Right kidney (tissue), 9 donors: ENCODE data around the gene KCNC4.

ENCODE experiments used
- DNase-seq: peaks from one replicate; pipeline ENCODE4 v3.0.0-alpha.2; 2016
- long read RNA-seq, 8 donors: transcript quantifications; one replicate each; lab custom pipeline, GENCODE V29; 2026

The KCNC4 gene
- long read RNA-seq, donor 1 = 0 reads
- long read RNA-seq, donor 2 = 0 reads
- long read RNA-seq, donor 3, full-length matches to known transcripts = 1 of 1 reads
- long read RNA-seq, donor 3, partial matches to known transcripts = 0 of 1 reads
- long read RNA-seq, donor 3, other reads (novel, unspliced or antisense) = 0 of 1 reads
- long read RNA-seq, donor 4 = 0 reads
- long read RNA-seq, donor 5, full-length matches to known transcripts = 2 of 2 reads
- long read RNA-seq, donor 5, partial matches to known transcripts = 0 of 2 reads
- long read RNA-seq, donor 5, other reads (novel, unspliced or antisense) = 0 of 2 reads
- long read RNA-seq, donor 6, partial matches to known transcripts = 0 of 1 reads
- long read RNA-seq, donor 6, other reads (novel, unspliced or antisense) = 0 of 1 reads
- long read RNA-seq, donor 7, full-length matches to known transcripts = 1 of 1 reads
- long read RNA-seq, donor 7, partial matches to known transcripts = 0 of 1 reads
- long read RNA-seq, donor 7, other reads (novel, unspliced or antisense) = 0 of 1 reads
- long read RNA-seq, donor 8 = 0 reads

DNA sequence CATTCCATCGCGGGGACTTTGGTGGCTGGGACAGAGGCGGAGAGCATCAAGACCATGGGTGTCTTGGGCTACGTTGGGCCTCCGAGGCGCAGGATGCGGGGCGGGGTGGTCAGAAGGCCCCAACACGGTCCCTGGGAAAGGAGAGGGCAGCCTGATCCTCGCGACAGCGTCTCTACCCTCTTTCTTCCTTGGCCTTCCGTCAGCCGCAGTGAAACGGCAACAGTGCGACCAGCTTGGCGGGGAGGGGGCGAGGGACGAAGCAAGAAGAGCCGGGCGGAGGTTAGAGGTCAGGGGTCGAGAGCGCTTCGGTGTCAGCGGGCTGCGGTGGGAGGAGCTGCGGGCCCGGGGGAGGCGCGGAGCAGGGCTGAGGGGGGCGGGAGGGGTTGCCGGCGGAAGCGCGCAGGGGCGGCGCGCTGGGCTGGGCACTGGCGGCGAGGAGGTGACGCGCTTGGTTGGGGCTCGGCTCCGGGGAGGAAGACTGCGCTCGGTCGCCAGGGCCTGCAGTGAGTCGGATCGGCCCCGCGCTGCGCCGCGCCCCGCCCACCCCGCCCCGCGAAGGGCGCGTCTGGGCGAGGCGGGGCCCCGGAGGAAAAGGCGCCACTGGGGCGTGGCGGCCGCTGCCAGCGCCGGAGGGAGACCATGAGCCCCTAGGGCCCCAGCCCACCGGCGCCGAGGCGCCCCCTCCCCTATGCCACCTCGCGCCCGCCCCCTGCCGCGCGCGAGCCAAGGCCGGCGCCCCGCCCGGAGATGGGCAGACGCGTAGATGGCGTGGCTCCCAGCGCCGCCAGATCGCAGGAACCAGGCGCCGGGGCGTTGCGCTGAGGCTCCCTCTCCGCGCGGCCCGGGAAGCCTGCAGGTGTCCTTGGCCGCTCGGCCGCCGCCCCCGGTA, at the start of gene KCNC4:
Gene KCNC4, plus strand, starts transcription at position 600 of the 889 bp plus-strand sequence. CDS start 1,186 bp downstream, outside the sequence.
- DNase-seq = peak; percentile 68

DNA sequence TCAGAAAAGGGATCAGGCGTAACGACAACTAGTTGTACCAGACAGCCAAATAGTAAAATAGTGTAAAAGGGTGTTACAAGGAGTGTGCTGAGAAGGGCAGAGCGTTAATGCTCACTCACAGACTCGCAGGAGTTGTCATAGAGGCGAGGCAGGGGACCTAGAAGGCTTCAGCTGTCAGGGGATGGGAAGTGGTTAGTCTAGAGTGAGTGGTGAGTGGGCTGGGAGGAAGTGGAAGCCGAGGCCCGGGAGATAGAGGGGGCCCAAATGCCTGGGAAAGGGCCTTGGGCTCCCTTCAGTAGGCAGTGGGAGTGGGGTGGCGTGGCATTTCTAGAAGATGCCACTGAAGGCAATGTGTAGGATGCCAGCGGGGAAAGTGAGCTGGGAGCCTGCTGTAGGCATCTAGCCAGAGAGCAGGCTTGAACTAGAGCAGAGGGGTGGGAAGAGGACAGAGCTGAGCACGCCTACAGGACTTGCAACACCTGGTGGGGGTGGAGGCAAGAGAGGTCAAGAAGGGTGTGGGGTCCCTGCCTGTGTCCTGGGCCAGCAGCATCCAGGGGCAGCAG, 49.5 kb upstream of the KCNC4 start:
- DNase-seq = no peak

DNA sequence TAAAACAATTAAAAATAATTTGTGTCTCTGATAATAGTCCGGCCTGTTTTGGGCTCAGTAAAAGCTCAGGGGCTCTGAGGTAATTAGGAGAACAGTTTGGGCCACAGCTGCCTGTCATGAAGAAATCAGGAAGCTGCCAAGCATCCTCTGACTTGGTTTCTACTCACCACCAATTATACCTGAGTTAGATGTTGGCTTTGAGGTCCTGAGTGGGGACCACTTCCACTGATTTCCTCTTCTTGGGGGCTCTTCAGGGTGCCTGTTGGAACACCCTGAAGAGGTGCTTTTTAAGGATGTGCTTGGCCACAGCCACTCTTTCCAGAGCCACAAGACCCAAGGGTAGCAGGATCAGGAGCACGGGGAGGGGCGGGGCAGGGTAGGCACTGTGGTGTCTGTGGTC, 48.9 kb upstream of the KCNC4 start:
- DNase-seq = no peak

DNA sequence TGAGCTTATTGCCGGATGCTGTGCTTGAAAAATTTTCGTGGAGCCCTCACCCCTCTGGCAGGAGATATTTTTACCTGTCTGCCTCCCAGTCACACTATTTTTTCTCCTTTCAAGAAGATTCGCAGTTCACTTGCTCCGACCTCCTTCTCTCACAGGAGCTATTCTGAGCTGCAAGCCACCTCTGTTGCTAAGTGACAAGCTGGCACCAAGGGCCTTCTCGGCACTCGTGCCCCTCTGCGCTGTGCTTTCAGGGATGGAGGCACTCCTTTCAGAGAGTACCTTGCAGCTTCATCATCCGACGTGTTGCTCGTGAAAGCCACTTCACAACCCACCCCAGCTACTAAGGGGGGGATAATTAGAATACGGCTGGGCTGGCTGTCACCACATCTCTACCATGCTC, 48.3 kb upstream of the KCNC4 start:
- no peak for DNase-seq

DNA sequence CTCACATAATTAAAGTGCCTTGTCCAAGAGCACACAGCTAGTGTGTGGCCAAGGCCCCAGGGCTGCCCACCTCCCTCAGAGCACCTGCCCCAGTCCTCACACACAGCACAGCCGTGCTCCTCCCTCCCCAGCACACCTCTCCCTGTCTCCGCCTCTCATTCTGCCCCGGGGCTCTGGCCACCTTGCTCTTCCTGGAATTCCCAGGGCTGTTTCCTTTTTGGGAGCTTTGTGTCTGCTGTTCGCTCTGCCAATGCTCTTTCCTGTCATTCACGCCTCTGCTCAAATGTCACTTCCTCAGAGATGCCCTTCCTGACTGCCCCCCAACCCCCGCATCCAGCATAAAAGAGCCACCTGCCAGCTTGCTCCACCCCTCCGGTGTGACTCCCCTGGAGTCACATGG, 46.5 kb upstream of the KCNC4 start:
- DNase-seq = no peak

DNA sequence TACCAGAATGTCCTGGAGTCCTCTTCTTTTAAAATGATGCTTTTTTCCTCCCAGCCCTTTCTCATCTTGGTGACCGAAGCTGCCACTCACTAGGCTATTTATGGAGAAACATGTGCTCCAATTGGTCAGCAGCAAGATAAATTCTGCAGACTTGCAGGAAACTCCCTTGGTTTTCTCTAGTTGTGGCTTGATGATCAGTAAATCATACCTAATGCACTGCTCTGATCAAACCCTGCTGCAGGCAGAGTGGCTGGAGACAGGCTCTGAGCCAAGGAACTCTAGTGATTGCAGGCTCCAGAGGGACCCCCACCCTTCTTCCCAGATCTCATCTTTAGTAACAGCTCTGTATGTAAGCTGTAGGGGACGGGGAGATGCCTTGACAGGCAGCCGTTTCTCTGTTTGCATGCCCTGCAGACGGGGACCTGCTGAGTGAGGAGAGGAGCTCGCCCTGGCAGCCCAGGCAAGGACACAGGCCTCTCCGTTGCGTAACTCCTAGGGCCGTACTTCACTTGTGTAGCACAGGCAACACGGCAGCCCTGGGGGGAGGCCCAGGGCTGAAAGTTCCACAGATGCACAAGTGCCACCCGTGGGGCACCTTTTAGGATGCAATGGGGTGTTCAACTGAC, 45.3 kb upstream of the KCNC4 start:
- no peak for DNase-seq

DNA sequence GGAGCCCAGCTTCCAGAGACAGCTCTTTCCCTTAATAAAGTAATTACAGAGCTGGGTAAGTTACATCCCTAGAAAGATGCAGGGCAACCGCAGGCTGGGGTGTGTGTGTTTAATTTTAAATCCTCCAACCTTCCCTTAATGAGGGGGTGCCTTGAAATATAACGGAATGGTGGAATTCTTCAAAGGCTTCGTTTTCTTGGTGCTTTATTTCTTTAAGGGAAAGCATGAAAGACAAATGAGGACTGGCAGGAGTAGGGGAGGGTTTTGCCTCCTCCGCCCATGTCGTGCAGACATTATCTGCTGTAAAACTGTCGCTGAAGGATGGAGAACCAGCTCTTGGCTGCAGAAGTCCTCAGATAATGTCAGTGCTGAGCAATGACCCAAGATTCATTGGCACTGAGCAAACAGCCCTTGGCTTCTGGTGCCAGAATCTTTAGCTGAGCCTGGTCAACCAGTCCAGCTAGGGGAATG, 44.3 kb upstream of the KCNC4 start:
- DNase-seq = no peak

DNA sequence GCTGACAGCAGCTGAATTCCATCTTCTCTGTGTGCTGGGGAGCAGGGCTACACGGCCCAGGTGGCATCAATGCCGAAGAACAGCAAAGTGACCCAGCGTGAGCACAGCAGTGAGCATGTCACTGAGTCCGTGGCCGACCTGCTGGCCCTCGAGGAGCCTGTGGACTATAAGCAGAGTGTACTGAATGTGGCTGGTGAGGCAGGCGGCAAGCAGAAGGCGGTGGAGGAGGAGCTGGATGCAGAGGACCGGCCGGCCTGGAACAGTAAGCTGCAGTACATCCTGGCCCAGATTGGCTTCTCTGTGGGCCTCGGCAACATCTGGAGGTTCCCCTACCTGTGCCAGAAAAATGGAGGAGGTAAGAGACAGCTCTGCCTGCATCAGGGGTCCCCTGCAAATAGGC, 43.3 kb upstream of the KCNC4 start:
- DNase-seq = no peak

DNA sequence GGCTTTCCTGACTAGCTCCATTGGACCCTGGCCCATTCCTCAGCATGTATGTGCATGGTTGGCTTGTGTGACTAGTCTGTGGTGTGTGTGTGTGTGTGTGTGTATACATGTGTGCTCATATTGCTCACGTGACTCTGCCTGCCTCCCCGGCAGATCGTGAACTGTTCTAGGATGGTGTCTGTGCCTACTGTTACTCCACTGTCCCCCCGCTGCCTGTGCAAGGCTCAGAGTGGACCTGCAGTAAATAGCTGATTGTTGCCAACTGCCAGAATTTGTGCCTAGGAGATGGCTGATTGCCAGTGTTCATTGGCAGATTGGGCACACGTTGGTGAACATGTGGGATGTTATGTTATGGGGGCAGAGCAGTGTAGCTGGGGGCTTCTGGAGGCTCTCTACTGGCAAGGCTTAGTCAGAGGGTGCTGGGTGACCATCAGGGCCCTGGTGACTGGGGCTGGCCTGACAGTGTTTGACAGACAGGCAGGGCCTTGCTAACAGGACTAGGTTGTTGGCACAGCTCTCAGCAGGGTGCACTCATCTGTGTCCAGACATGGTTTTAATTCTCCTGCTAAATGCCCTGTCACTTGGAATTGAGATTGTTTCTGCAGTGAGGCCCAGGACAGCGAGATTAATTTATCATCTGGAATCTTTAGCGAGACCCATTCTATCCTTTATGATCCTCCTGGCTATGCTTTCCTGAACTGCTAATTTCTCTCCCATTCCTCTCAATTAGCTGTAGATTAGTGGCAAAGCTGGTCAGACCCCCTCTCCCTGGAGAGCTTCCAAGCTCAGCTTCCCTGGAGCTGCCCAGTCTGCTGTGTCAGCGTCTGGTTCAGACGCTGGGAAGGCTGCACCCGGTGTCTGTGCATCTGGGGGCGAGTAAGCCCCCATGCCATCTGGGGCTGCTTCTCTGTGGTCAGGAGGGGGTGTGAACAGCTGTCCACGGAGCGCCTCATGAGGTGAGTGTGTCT, 39.1 kb upstream of the KCNC4 start:
- DNase-seq = no peak

DNA sequence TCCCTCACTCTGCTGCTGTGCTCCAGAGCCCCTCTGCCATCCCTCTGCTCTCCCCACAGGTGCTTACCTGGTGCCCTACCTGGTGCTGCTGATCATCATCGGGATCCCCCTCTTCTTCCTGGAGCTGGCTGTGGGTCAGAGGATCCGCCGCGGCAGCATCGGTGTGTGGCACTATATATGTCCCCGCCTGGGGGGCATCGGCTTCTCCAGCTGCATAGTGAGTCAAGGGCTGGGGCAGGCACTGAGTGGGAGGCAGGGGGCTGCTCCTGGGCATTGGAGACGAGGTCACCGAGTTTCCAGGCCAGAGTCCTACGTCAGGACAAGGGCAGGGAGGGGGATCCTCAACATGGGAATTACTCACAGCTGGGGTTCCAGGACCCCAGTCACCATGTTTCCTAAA, 38.1 kb upstream of the KCNC4 start:
- DNase-seq = no peak

DNA sequence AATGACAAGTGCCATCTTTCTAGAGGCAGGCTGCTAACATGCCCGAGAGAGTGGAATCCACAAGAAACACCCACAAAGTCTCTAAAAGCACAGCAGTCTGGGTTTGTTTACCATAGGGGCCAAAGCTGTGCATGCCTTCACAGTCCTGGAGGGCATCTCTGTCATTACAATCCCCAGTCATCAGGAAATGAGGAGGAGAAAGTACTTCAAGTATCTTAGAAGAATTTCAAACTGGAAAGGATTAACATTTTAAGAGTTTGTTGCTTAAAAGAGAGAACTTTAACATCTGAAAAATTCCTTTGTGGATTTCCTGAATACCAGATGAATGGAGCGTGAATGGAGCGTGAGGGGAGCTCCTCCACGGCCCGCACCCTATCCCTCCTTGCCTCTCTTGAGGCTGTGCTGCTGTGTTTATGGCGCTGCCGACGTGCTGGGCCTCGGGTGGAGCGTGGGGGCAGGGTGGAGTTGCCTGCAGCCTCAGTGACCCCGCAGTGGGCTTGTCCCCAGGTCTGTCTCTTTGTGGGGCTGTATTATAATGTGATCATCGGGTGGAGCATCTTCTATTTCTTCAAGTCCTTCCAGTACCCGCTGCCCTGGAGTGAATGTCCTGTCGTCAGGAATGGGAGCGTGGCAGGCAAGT, 36.5 kb upstream of the KCNC4 start:
- DNase-seq = no peak

DNA sequence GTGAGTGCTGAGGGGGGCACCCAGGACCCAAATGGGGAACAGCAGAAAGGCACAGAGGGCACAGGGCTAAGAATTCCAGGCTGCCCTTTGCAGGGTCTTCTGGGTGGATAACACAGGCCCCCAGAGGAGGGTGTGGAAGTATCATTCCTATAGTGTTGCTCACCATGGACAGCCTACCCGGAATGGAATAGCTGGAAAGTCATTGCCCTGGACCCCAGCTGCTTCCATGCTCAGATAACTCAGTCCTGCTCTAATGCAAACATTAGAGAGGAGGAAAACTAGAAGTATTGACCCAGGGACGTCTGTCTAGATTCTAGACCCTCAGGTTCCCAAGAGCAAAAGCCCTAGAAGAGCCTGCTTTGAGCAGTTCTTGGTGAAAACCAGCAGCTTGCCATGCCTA, 35.2 kb upstream of the KCNC4 start:
- DNase-seq = no peak

DNA sequence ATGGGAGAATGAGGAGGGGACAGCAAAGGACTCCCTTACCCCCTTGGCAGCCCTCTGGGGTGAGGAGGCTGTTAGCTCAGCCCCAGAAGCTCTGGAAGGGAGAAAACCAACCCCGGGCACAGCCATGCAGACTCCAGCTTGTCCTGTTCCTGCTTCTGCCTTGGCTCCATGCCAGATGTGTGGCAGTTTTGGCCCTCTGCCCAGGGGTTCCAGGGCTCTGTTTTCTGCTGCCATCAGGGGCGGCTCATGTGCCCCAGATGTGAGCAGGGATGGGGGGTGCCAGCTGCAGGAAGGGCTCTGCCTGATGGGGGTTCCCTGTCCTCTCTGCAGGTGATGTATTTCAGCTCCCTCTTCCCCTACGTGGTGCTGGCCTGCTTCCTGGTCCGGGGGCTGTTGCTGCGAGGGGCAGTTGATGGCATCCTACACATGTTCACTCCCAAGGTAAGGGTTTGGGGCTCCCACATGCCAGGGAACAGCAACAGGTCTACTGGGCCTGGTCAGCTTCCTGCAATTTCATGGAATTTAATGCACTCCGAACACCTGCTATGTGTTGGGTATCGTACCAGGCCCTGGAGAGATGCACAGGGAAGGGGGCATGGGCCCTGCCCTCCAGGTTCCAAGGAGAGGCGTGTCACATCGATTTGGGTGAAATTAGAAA, 33.7 kb upstream of the KCNC4 start:
- no peak for DNase-seq

DNA sequence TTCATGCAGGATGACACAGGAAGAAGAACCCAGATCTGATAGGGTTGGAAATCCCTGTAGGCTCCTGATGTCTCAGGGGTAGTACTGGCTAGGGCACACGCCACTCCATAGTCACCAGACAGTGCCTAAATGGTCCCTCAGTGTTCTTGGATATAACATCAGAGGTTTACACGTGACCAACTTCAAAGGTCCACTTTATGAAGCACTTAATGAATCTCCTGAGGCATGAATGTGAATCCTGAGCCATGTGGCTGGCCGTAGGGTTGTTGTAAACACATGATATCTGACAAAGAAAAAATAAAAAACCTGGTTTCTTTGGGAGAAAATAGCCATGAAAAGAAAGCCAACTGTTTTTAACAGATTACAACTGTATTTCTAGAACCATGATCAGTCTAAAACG, 32.3 kb upstream of the KCNC4 start:
- no peak for DNase-seq

DNA sequence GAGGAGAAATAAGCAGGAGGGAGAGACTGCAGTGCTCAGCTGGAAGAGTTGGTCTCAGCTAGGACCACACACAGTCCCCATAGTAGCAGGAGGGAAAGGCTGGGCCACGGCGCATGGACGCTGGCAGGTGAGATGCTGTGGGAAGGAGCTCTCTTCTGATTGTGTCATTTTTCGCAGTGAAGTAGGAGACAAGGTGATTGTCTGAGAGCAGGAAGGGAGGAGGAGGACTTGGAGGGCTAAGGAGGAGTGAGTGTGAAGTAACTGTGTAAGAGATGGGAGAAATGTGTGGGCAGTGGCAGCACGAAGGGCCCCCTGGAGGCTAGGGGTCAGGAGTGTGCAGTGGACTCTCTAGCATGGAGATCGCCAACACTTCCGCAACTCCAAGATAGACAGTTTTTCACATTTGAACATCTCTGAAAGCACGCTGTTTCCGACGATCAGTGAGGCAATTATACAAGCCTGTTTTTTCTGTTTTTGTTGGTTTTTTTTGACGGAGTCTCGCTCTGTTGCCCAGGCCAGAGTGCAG, 26.4 kb upstream of the KCNC4 start:
- no peak for DNase-seq

DNA sequence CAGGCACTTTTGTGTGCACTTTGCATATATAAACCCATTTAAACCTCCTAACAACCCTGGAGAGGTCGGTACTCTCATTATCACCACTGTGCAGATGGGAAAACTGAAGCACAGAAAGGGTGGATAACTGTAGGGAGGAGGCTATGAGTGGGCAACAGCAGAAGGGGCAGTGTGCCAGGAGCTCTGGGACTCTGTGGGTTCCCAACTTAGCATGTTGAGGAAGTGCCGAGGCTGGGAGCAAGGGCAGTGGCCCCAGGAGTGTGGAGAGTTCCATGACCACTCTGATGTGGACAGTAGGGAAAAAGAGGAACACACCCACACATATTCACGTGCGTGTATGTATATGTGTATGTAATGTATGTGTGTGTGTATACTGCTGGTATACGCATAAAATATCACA, 25.7 kb upstream of the KCNC4 start:
- no peak for DNase-seq

DNA sequence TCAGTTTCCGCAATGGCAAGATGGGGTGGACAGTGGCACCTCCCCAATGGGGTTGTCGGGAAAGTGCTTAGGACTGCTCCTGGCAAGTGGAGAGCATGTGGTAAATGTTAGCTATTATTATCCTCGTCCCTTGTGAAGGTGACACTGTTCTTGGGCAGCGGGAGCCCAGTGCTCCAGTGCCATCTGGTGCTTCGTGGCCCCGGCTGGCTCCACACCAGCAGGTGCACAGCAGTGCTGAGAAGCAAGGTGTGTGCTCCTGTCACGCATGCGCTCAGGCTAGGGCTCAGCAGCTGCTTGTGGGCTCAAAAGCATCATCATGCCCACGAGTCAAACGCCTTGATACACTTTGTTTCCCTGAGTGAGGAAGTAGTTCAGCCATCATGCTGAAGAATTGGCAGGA, 24.9 kb upstream of the KCNC4 start:
- no peak for DNase-seq

DNA sequence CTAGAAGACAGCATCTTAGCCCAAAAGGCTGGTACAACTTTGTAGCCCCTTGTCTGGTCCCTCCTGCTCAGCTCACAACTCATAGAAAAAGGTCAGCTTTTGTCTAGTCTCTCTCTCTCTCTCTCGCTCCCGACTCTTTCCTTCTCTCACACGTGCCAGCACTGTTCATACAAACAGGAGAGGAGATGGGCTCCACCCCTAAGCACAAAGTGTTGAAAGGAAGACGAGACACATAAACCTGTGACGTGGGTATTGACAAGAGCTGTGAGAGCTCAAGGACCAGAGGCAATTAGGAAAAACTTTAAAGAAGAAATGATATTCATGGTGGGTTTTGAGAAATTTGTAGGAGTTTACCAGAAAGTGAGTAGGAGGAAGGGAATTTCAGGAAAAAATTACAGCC, 23.6 kb upstream of the KCNC4 start:
- no peak for DNase-seq

DNA sequence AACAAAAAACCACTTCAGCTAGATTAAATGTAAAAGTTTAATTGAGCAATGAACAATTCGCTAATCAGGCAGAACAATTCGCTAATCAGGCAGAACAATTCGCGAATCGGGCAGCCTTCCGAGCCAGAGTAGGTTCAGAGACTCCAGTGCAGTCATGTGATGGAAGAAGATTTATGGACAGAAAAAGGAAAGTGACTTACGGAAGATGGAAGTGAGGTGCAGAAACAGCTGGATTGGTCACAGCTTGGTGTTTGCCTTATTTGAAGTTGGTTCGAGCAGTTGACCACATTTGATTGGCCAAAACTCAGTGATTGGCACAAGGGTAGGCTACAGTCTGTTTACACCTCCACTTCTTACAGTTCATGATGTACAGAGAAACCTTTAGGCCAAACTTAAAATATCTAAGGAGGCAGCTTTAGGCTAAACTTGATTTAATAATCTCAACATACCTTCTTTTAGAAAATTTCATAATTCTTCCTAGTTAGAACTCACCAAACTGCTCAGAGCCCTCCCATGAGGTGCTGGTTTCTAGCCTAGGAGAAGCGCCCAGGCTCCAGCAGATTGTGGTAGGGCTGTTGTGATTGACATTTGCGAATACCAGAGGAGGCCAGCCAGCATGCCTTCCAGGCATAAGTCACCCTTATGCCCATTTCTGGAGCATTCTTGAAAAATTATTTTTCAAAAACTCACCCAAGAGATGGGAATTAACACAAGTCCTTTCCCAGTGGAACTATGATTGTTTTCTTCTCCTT, 22.8 kb upstream of the KCNC4 start:
- DNase-seq = no peak
